Measurements from ENCODE around the gene XYLT1. TPM values are rescaled to one million over a fixed set of nuclear protein-coding genes. Genes with fewer than 3 reads are reported as not detected.

Gene XYLT1
- total RNA-seq, 1 experiment from 2014 or later: under 0.01 TPM

DNA sequence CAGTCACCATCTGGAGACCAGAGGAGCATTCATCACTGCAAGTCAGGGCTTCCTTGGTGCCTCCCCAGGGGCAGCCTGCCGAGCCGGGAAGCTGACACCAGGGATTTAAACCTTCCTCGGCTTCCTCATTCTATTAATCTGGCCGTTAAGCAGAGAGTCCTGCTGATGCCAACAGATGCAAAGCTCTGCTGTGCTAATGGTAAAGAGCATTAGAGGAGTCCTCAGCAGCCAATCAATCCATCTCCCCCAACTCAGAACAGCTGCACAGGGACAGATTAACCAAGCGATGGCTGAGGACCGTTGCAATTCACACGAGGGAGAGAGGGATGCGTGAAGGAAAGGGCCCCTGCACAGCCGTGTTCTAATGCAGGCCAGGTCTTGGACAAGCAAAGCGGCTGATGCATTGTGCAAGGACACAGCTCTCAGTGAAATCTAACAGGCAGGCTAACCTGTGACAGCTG is 116.6 kb downstream of the XYLT1 start:
- Histone ChIP-seq H3K27me3 (no peaks in the 10 kb centered on the region), H3K4me1 (no peaks in the 10 kb centered on the region), H3K27ac (no peak overlapping the region), H3K4me3 (no peak overlapping the region), H3K36me3 (no peaks in the 10 kb centered on the region), H3K9me3 (replicated peaks) (no peaks in the 10 kb centered on the region)
- no peak for DNase-seq

GRCh38 chr16:17353561-17353960 is 117.2 kb downstream of the XYLT1 start:
- no peak overlapping the region for H3K27ac ChIP-seq
- DNase-seq: no peak

GRCh38 chr16:17351441-17352035 is 119.2 kb downstream of the XYLT1 start:
- H3K4me1 ChIP-seq: no peaks in the 10 kb centered on the region
- H3K27ac ChIP-seq: no peak overlapping the region
- no peak overlapping the region for H3K4me3 ChIP-seq
- H3K36me3 ChIP-seq: no peaks in the 10 kb centered on the region
- DNase-seq: no peak
- no peaks in the 10 kb centered on the region for H3K9me3 ChIP-seq (replicated peaks)
- H3K27me3 ChIP-seq: no peaks in the 10 kb centered on the region

More at GRCh38 chr16:17353561-17353960, 117.2 kb downstream of the XYLT1 start:
- H3K4me1 ChIP-seq: no peaks in the 10 kb centered on the region
- no peaks in the 10 kb centered on the region for H3K9me3 ChIP-seq (replicated peaks)
- H3K36me3 ChIP-seq: no peaks in the 10 kb centered on the region
- H3K4me3 ChIP-seq: no peak overlapping the region
- H3K27me3 ChIP-seq: no peaks in the 10 kb centered on the region

DNA sequence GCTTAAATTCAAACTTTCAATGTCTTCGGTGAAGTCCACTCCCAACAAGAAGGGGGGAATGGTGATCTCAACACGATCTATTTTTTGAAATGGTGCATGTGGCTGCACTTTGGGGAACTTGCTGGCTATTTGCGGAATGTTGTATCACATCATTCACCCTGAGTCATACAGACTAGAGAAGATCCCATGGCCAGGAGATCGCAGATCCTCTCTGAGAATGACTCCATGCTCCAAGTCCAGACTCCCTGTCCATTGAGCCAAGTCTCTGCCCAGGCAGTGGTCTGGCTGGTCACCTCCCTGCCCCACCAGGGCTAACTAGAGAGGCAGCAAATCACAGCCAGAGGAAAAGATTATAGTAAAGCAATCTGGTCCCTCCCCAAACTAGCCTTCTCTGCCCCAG is 120.6 kb downstream of the XYLT1 start:
- Histone ChIP-seq H3K4me1 (no peaks in the 10 kb centered on the region), H3K27me3 (no peaks in the 10 kb centered on the region), H3K4me3 (no peak overlapping the region), H3K27ac (no peak overlapping the region), H3K9me3 (replicated peaks) (no peaks in the 10 kb centered on the region), H3K36me3 (no peaks in the 10 kb centered on the region)
- DNase-seq: no peak

DNA sequence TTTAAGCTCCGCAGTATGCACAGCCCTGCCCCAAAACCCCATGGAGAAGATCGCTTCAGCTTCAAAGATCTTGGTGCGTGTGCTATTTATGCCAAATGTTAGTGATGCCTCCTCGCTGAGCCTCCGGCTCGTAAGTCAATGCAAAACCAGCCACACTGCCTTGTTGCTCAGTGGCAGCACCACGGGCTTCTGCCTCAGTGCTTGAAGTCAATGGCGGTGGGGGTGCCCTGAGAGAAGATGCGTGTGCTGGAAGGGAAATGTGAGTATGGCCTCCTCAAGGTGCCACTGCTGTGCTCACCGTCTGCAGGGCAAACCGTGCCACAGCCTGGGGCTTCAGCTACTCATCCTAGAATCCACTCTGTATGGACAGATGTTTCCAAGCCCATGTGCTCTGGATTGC is 121.9 kb downstream of the XYLT1 start:
- H3K9me3 ChIP-seq (replicated peaks): no peaks in the 10 kb centered on the region
- DNase-seq: no peak
- H3K27me3 ChIP-seq: no peaks in the 10 kb centered on the region
- H3K4me1 ChIP-seq: no peaks in the 10 kb centered on the region
- H3K36me3 ChIP-seq: no peaks in the 10 kb centered on the region
- no peak overlapping the region for H3K27ac ChIP-seq
- H3K4me3 ChIP-seq: no peak overlapping the region

DNA sequence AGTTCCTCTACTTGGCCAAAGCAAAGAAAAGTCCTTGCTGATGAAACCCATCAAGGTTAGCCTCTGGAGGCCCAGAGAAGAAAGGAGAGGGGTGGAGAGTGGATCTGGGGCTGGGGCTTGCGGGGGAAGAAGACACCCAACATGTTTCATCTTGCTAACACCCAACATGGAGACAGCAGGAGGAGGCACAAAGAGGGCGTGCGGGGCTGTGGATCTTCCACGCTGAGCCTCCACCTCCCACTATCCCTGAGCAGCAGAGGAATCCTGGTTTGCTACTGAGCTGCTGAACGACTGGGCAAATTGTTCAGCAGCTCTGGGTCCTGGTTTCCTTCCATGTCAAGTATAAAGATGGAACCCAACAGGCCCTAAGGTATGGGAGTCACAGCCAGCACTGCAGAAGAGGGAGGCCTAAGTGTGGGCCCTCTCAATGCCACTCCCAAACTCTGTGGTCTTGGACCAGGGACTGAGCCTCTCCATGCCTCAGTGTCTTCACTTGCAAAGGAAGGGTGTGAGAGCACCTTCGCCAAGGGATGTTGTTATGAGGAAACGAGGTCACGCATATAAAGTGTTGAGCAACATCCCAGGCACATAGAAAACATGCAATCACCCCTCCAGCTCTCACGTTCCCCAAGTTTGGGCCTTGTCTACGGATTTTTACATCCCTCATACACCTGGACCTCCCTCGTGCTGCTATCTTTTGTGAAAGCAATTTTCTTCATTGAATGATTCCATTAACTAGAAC is 122.5 kb downstream of the XYLT1 start:
- H3K9me3 ChIP-seq (replicated peaks): no peaks in the 10 kb centered on the region
- H3K4me1 ChIP-seq: no peaks in the 10 kb centered on the region
- no peak overlapping the region for H3K4me3 ChIP-seq
- DNase-seq: no peak
- no peak overlapping the region for H3K27ac ChIP-seq
- no peaks in the 10 kb centered on the region for H3K36me3 ChIP-seq
- no peaks in the 10 kb centered on the region for H3K27me3 ChIP-seq

DNA sequence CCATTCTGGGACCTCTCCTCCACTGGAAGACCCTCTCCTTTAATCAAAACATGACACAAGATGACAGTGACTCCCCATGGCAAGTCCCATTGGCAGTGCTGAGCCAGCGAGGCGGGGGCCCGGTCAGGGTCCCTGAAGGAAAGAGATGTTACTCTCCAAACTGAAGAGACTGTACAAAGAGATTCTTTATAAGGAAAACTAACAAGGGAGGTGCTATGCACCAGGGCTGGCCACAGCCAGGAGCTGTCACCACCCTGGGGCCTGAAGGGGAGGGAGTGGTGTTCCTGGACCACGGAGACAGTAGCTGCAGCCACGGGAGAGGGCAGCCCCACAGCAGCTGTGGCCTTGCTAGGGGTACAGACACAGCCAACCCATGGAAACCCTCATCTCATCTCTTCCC is 123.1 kb downstream of the XYLT1 start:
- no peak overlapping the region for H3K4me3 ChIP-seq
- no peak overlapping the region for H3K27ac ChIP-seq
- H3K27me3 ChIP-seq: no peaks in the 10 kb centered on the region
- no peaks in the 10 kb centered on the region for H3K9me3 ChIP-seq (replicated peaks)
- H3K36me3 ChIP-seq: no peaks in the 10 kb centered on the region
- no peaks in the 10 kb centered on the region for H3K4me1 ChIP-seq
- DNase-seq: no peak

GRCh38 chr16:17346621-17347569 is 123.9 kb downstream of the XYLT1 start:
- no peak overlapping the region for H3K4me3 ChIP-seq
- H3K9me3 ChIP-seq (replicated peaks): no peaks in the 10 kb centered on the region
- DNase-seq: no peak
- H3K4me1 ChIP-seq: no peaks in the 10 kb centered on the region
- no peak overlapping the region for H3K27ac ChIP-seq
- H3K27me3 ChIP-seq: no peaks in the 10 kb centered on the region
- no peaks in the 10 kb centered on the region for H3K36me3 ChIP-seq

- no peaks in the 10 kb centered on the region for H3K4me1 ChIP-seq
- no peak overlapping the region for H3K27ac ChIP-seq
- H3K27me3 ChIP-seq: no peaks in the 10 kb centered on the region
- H3K9me3 ChIP-seq (replicated peaks): no peaks in the 10 kb centered on the region
- no peaks in the 10 kb centered on the region for H3K36me3 ChIP-seq
- no peak for DNase-seq
- H3K4me3 ChIP-seq: no peak overlapping the region
These were observed 125.7 kb downstream of the XYLT1 start for GRCh38 chr16:17345043-17345442.

DNA sequence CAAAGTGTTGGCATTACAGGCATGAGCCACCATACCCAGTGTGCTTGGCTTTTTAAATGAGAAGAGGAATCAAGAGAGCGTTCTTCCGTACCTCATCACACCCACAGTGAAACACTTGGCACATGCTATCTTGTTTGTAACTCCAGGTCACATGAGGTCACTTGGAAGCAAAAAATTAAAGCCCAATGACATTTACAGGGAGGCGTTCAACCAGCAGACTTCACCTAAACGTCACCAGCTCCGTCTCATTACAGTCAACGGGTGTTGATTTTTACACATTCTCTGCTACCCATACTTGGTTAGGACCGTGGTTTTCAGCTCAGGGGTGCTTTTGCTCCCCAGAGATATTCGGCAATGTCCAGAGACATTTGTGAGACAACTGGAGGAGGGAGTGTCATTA is 127.0 kb downstream of the XYLT1 start:
- Histone ChIP-seq H3K4me1 (no peaks in the 10 kb centered on the region), H3K27me3 (no peaks in the 10 kb centered on the region), H3K27ac (no peak overlapping the region), H3K36me3 (no peaks in the 10 kb centered on the region), H3K9me3 (replicated peaks) (no peaks in the 10 kb centered on the region), H3K4me3 (no peak overlapping the region)
- DNase-seq: no peak

GRCh38 chr16:17343028-17343427 is 127.7 kb downstream of the XYLT1 start:
- Histone ChIP-seq H3K36me3 (no peaks in the 10 kb centered on the region), H3K4me1 (no peaks in the 10 kb centered on the region), H3K9me3 (replicated peaks) (no peaks in the 10 kb centered on the region), H3K27ac (no peak overlapping the region), H3K4me3 (no peak overlapping the region), H3K27me3 (no peaks in the 10 kb centered on the region)
- no peak for DNase-seq

- H3K27me3 ChIP-seq: no peaks in the 10 kb centered on the region
- H3K4me3 ChIP-seq: no peak overlapping the region
- H3K27ac ChIP-seq: no peak overlapping the region
- DNase-seq: no peak
- no peaks in the 10 kb centered on the region for H3K9me3 ChIP-seq (replicated peaks)
- no peaks in the 10 kb centered on the region for H3K36me3 ChIP-seq
- H3K4me1 ChIP-seq: no peaks in the 10 kb centered on the region
These were observed 128.7 kb downstream of the XYLT1 start for GRCh38 chr16:17342031-17342430.

DNA sequence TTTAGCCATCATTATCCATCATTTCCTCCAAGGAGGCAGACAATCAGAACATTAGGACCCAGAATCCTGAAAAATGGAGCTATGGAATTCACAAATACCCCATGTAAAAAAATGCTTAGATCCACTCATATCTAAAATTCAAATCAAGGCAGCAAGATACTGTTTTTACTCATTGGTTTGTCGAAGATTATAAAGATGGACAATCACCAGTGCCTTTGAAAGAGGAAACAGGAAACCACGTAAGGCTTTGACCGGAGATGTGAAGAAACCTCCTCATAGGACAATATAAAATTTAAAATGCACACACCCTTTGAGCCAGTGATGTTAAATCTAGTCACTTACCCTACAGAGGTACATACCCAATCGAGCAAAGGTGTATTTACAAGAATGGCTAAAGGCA is 130.0 kb downstream of the XYLT1 start:
- Histone ChIP-seq H3K4me1 (no peaks in the 10 kb centered on the region), H3K27ac (no peak overlapping the region), H3K36me3 (no peaks in the 10 kb centered on the region), H3K4me3 (no peak overlapping the region), H3K27me3 (no peaks in the 10 kb centered on the region), H3K9me3 (replicated peaks) (no peaks in the 10 kb centered on the region)
- no peak for DNase-seq

DNA sequence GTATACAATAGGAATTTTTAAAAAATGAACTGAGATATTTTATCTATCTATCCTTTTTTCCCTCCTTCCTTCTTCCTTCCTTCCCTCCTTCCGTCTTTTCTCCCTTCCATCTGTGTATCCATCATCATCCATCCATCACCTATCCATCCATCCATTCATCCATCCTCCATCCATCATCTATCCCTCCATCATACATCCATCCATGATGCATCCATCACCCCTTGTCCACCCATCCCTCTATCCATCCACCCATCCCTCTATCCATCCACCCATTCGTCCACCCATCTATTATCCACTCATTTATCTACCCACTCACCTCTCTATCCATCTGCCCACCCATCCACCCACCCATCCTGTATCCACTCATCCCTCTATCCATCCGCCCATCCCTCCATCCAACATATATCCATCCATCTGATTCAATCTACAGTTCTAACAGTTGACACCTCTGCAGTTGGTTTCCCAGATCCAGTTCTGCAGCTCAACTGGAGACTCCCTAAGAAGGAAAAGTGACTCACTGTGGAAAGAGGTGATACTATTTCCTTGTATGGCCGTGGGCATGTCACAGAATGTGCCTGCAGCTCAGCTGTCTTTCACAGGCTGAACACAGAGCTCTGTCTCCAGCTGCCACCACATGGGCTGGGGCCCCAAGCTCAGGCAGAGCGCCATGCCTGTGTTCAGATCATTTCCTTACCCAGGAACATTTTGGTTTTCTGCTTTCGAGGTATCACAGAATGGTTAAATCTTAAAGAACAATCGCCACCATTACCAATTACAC is 130.8 kb downstream of the XYLT1 start:
- no peaks in the 10 kb centered on the region for H3K27me3 ChIP-seq
- DNase-seq: no peak
- H3K27ac ChIP-seq: no peak overlapping the region
- H3K36me3 ChIP-seq: no peaks in the 10 kb centered on the region
- no peaks in the 10 kb centered on the region for H3K9me3 ChIP-seq (replicated peaks)
- H3K4me3 ChIP-seq: no peak overlapping the region
- H3K4me1 ChIP-seq: no peaks in the 10 kb centered on the region
